Esophagus squamous epithelium (tissue), 5 donors: ENCODE results near the gene DESI2. TPM values are rescaled to one million over a fixed set of nuclear protein-coding genes. Genes with fewer than 3 reads are reported as not detected.

Experiments
- DNase-seq: peaks from one replicate; lab custom pipeline; 2025; lab: John Stamatoyannopoulos, UW
- H3K27ac ChIP-seq, 4 donors: fragments of 200-600 bp; sonication (generic); one replicate each; pipeline ENCODE4 v1.5.1; 2016 to 2019; ENCODE audit warnings: mild to moderate bottlenecking in 1 of 4
- H3K27me3 ChIP-seq, 4 donors: fragments of 200-600 bp; sonication (generic); 1 replicate in 3 of 4; 2 replicates in 1 of 4; pipeline versions ENCODE4 v1.5.1 to v1.6.0; 2017 to 2021; ENCODE audit warnings: antibody characterized with exemption in 1 of 4
- H3K36me3 ChIP-seq, 3 donors: fragments of 200-600 bp; sonication (generic); one replicate each; pipeline ENCODE4 v1.5.1; 2016 to 2019
- H3K4me1 ChIP-seq, 3 donors: fragments of 200-600 bp; sonication (generic); one replicate each; pipeline ENCODE4 v1.5.1; 2017 to 2019
- H3K4me3 ChIP-seq, 4 donors: fragments of 200-600 bp; sonication (generic); 1 replicate in 3 of 4; 2 replicates in 1 of 4; pipeline ENCODE4 v1.5.1; 2016 to 2019; ENCODE audit warnings: mild to moderate bottlenecking in 2 of 4, moderate library complexity in 1 of 4
- H3K9me3 ChIP-seq, 3 donors: fragments of 200-600 bp; sonication (generic); one replicate each; pipeline ENCODE4 v1.5.1; 2016 to 2019
- CTCF ChIP-seq, 6 experiments: fragments of 450-650 bp in 4 of 6; fragments of 200-600 bp in 2 of 6; sonication (generic) in 2 of 6; IDR thresholded peaks; one replicate each; pipeline ENCODE4 v1.5.1; 2016 to 2019; ENCODE audit warnings: antibody characterized with exemption in 6 of 6, mild to moderate bottlenecking in 4 of 6, moderate library complexity in 4 of 6
- POLR2A ChIP-seq, 4 donors: fragments of 450-650 bp; IDR thresholded peaks; one replicate each; pipeline ENCODE4 v1.6.1; 2017; ENCODE audit warnings: antibody characterized with exemption in 4 of 4, mild to moderate bottlenecking in 4 of 4, moderate library complexity in 3 of 4
- WGBS, 2 donors: methylation state at CpG; one replicate each; pipeline ENCODE4 v1.1.5; 2018; 5-methylcytosine and 5-hydroxymethylcytosine counted together
- intact Hi-C: fragments of 100-400 bp; cut with DNase I; formaldehyde crosslinking; loops from one replicate; pipeline ENCODE4 v1.15.0; 2022
- small RNA-seq, 4 donors: library from RNA; depleted of rRNA; stranded (forward); fragments of <200 nt; gene quantifications; one replicate each; pipeline ENCODE3, GENCODE V24; 2016
- total RNA-seq, 4 donors: library from RNA; depleted of rRNA; stranded (reverse); fragments of >200 nt; gene quantifications; one replicate each; pipeline ENCODE4 v1.1.0, GENCODE V29; 2016
- donor health status: DM: yes; HTN: yes; CAD: no.

DESI2 gene
- total RNA-seq, 4 donors from 2014 or later, result 18.8 to 32.0 (median 30.4) TPM

DNA sequence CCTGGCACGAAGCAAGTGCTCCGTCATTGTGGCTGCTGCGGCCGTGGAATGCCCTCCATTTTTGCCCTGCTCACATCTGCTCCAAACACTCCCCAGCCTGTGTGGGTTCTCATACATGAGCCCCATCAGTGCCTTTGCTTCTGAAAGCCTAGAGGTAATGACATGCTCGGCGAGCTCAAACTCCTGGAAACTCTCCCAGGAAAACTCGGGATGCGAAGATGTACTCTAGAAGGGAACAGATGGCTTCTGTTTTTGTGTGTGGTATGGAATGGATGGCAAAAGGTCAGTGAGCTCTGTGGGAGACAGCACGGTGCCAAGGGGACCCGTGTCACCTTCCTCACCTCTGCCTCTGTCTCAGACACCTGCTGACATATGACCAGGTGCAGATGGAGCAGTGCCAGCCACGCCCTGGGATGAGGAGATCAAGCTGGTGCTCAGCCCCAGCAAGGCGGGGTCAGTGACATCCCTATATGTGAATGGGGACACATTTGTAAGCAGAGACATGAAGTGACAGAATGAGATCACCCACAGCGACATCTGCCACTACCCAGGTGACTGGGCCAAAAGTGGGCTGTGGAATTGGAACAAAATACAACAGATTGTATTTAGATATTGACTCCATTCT, 98.5 kb downstream of the DESI2 start:
- Histone ChIP-seq H3K27me3 (no peaks in the 10 kb centered on the region), H3K9me3 (no peaks in the 10 kb centered on the region), H3K4me1 (no peaks in the 10 kb centered on the region), H3K27ac (no peak overlapping the region), H3K36me3 (no peaks in the 10 kb centered on the region), H3K4me3 (no peak overlapping the region)
- intact Hi-C loops, result no loop called here
- TF ChIP-seq POLR2A (IDR thresholded peaks at IDR 0.05) (no peak), CTCF (IDR thresholded peaks at IDR 0.05) (no peak)
- WGBS, 2 donors, result 79 to 86% methylated on average over 5 to 11 of the region's 13 CpGs
- DNase-seq, result no peak

DNA sequence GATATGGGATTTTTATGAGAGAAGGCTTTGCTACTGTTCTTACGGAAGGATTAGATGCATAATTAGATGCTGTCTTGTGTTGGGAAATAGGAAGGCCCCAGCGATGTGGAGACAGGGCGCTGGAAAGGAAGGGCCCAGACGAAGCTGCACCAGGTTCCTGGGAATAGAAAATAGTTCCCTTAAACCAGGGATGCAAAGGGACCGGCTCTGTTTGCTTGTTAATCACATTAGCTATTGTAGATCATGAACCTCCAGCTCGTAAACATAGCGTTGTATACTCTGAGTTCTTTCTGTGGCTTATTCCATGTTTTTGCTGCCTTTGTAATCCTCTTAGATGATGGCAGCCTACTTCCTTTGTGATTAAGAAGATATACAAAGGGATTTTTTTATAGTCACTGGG, 102.7 kb downstream of the DESI2 start:
- TF ChIP-seq POLR2A (IDR thresholded peaks at IDR 0.05), result no peak
- TF ChIP-seq CTCF (IDR thresholded peaks at IDR 0.05), result no peak
- H3K27ac ChIP-seq, result no peak overlapping the region

DNA sequence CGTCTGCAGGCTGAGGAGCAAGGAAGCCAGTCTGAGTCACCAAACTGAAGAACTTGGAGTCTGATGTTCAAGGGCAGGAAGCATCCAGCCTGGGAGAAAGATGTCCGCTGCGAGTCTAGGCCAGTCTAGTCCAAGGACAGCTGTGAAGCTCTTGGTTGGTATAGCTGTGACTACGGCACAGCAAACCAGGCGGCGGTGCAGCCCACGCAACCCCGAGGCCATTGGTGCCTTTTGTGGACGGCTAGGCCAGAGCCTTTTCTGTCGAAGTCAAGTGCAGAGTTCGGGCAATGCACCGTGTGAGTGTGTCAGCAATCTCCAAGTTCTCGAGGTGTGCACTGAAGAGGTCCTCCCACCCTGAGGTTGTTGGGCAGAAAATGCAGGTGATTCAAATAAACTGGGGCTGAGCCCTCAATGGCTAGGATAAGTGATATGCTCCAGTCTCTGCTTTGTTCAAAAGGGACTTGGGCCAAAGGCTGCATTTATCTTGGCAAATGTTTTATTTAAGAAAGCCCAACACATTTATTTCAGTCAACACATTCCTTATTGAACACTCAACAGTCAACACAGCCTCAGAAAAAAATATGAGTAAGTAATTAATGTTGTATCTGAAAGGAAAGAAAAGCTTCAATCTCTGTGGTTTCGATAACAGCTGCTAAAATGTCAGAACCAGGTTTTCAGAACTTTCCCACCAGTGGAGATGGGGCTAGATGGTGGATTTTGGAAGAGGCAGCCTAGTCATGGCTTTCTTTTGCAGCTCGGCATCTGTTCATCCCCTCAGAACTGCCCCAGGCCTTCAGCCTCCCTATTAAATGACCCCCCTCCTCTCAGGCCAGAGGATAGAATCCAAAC, 104.4 kb downstream of the DESI2 start:
- no peaks in the 10 kb centered on the region for H3K4me1 ChIP-seq
- no peak overlapping the region for H3K27ac ChIP-seq
- no peaks in the 10 kb centered on the region for H3K9me3 ChIP-seq
- WGBS, 2 donors, result 72 to 84% methylated on average over 8 to 14 of the region's 15 CpGs
- no peak overlapping the region for H3K4me3 ChIP-seq
- no peaks in the 10 kb centered on the region for H3K36me3 ChIP-seq
- intact Hi-C loops, result no loop called here
- TF ChIP-seq CTCF (IDR thresholded peaks at IDR 0.05), result no peak
- TF ChIP-seq POLR2A (IDR thresholded peaks at IDR 0.05), result no peak
- no peaks in the 10 kb centered on the region for H3K27me3 ChIP-seq
- DNase-seq, result no peak

More for the DNA sequence above, 102.7 kb downstream of the DESI2 start:
- no peaks in the 10 kb centered on the region for H3K27me3 ChIP-seq
- H3K36me3 ChIP-seq, result no peaks in the 10 kb centered on the region
- no peaks in the 10 kb centered on the region for H3K4me1 ChIP-seq
- DNase-seq, result no peak
- no peaks in the 10 kb centered on the region for H3K9me3 ChIP-seq
- intact Hi-C loops, result no loop called here
- WGBS, 2 donors, result 87 to 93% methylated on average over 7 of the region's 7 CpGs
- no peak overlapping the region for H3K4me3 ChIP-seq

Small RNA genes within 50 kb of the gene (small RNA-seq; reads per million reads assigned to genes)
- gene AL451007.1, result 0 reads per million in 4 donors

Other genes with a start within 250 kb of the DESI2 start
- gene ADSS2, start 201.2 kb upstream of the DESI2 start, total RNA-seq, result 10 to 100 TPM; 22.1 to 59.5 (median 35.4) TPM
- gene CATSPERE, start 191.9 kb upstream of the DESI2 start, total RNA-seq, result 1 to 10 TPM in 1 of 4 donors, under 1 TPM in 3; 0.23 to 2.7 (median 0.44) TPM
- gene COX20, start 182.5 kb downstream of the DESI2 start, total RNA-seq, result 10 to 100 TPM; 19.2 to 48.4 (median 37.0) TPM
- 100 to 1,000 TPM; 176 to 308 (median 257) TPM for gene HNRNPU, start 211.4 kb downstream of the DESI2 start, total RNA-seq